SK-N-SH treated with all-trans-retinoic acid at 6 μM for 48 hours (cell line): ENCODE data around the gene ZSWIM5.
"Not testable (repeated sequence)": the region's sequence is repeated elsewhere in the genome, so short reads cannot be mapped to it uniquely, and the experiment has no call there.

Experiments
- ATAC-seq: fragments of 200-7000 bp; cut with Tn5 transposase; 3 replicates; pipeline ENCODE4 v1.9.1; 2020; ENCODE audit warnings: mild to moderate bottlenecking, moderate library complexity
- ARNTL ChIP-seq: fragments of 450-650 bp; formaldehyde crosslinking; IDR thresholded peaks from 2 replicates; pipeline ENCODE4 v1.5.0; 2020; ENCODE audit warnings: low read depth, mild to moderate bottlenecking, moderate library complexity, borderline replicate concordance
- BACH2 ChIP-seq: fragments of 250-450 bp; sonication (Bioruptor Pico); IDR thresholded peaks from 2 replicates; pipeline ENCODE4 v1.9.0; 2021; ENCODE audit warnings: mild to moderate bottlenecking, borderline replicate concordance
- CREB5 ChIP-seq: fragments of 250-450 bp; sonication (Bioruptor Pico); IDR thresholded peaks from 2 replicates; pipeline ENCODE4 v1.5.1; 2020; ENCODE audit warnings: low read depth, mild to moderate bottlenecking, moderate library complexity
- CSDC2 ChIP-seq: fragments of 250-450 bp; sonication (Bioruptor Pico); IDR thresholded peaks from 2 replicates; pipeline ENCODE4 v1.5.0; 2020; ENCODE audit warnings: mild to moderate bottlenecking, moderate library complexity
- ESRRG ChIP-seq: fragments of 250-450 bp; sonication (Bioruptor Pico); IDR thresholded peaks from 2 replicates; pipeline ENCODE4 v1.6.1; 2021; ENCODE audit warnings: mild to moderate bottlenecking
- GLIS3 ChIP-seq: fragments of 250-450 bp; sonication (Bioruptor Pico); IDR thresholded peaks from 2 replicates; pipeline ENCODE4 v1.5.0; 2020; ENCODE audit warnings: mild to moderate bottlenecking, moderate library complexity
- ISL1 ChIP-seq: fragments of 250-450 bp; sonication (Bioruptor Pico); IDR thresholded peaks from 2 replicates; pipeline ENCODE4 v2.1.2; 2022; ENCODE audit warnings: mild to moderate bottlenecking, moderate library complexity
- OSR1 ChIP-seq: fragments of 250-450 bp; sonication (Bioruptor Pico); IDR thresholded peaks from 2 replicates; pipeline ENCODE4 v1.8.0; 2022; ENCODE audit warnings: moderate library complexity, mild to moderate bottlenecking, inconsistent platforms
- PATZ1 ChIP-seq: fragments of 250-450 bp; sonication (Bioruptor Pico); IDR thresholded peaks from 2 replicates; pipeline ENCODE4 v1.8.0; 2020; ENCODE audit warnings: mild to moderate bottlenecking, moderate library complexity, borderline replicate concordance
- PPARA ChIP-seq: fragments of 250-450 bp; sonication (Bioruptor Pico); IDR thresholded peaks from 2 replicates; pipeline ENCODE4 v1.5.0; 2020; ENCODE audit warnings: mild to moderate bottlenecking, borderline replicate concordance
- RARB ChIP-seq: fragments of 250-450 bp; sonication (Bioruptor Pico); IDR thresholded peaks from 2 replicates; pipeline ENCODE4 v1.8.0; 2021; ENCODE audit warnings: mild to moderate bottlenecking, moderate library complexity
- SNAI2 ChIP-seq: fragments of 250-450 bp; sonication (Bioruptor Pico); IDR thresholded peaks from 2 replicates; pipeline ENCODE4 v1.5.0; 2020; ENCODE audit warnings: mild to moderate bottlenecking, moderate library complexity
- TCF4 ChIP-seq: fragments of 250-450 bp; sonication (Bioruptor Pico); IDR thresholded peaks from 2 replicates; pipeline ENCODE4 v1.8.0; 2021; ENCODE audit warnings: mild to moderate bottlenecking, moderate library complexity, borderline replicate concordance
- ZC3H10 ChIP-seq: fragments of 250-450 bp; sonication (Bioruptor Pico); IDR thresholded peaks from 2 replicates; pipeline ENCODE4 v1.5.1; 2021; ENCODE audit warnings: mild to moderate bottlenecking, moderate library complexity
- ZFP3 ChIP-seq: fragments of 250-450 bp; sonication (Bioruptor Pico); IDR thresholded peaks from 2 replicates; pipeline ENCODE4 v1.5.0; 2020; ENCODE audit warnings: mild to moderate bottlenecking, moderate library complexity
- ZFP30 ChIP-seq: fragments of 450-650 bp; formaldehyde crosslinking; IDR thresholded peaks from 2 replicates; pipeline ENCODE4 v1.5.0; 2022; ENCODE audit warnings: mild to moderate bottlenecking, moderate library complexity
- ZNF565 ChIP-seq: fragments of 450-650 bp; formaldehyde crosslinking; conservative IDR thresholded peaks from 2 replicates; pipeline ENCODE4 v1.5.0; 2020; ENCODE audit warnings: low read depth, mild to moderate bottlenecking, moderate library complexity
- ZNF70 ChIP-seq: fragments of 450-650 bp; formaldehyde crosslinking; IDR thresholded peaks from 2 replicates; pipeline ENCODE4 v1.5.0; 2020; ENCODE audit warnings: mild to moderate bottlenecking, moderate library complexity
- ZNF8 ChIP-seq: fragments of 450-650 bp; formaldehyde crosslinking; IDR thresholded peaks from 2 replicates; pipeline ENCODE4 v1.5.0; 2020; ENCODE audit warnings: mild to moderate bottlenecking, moderate library complexity
- TF ChIP-seq, protein P1 (sequence below): fragments of 250-450 bp; sonication (Bioruptor Pico); IDR thresholded peaks from 2 replicates; pipeline ENCODE4 v1.8.0; 2021; ENCODE audit warnings: low read depth, mild to moderate bottlenecking, moderate library complexity, borderline replicate concordance
- TF ChIP-seq, protein P2 (sequence below): fragments of 250-450 bp; sonication (Bioruptor Pico); IDR thresholded peaks from 2 replicates; pipeline ENCODE4 v1.5.1; 2021; ENCODE audit warnings: mild to moderate bottlenecking, moderate library complexity

Gene ZSWIM5

DNA sequence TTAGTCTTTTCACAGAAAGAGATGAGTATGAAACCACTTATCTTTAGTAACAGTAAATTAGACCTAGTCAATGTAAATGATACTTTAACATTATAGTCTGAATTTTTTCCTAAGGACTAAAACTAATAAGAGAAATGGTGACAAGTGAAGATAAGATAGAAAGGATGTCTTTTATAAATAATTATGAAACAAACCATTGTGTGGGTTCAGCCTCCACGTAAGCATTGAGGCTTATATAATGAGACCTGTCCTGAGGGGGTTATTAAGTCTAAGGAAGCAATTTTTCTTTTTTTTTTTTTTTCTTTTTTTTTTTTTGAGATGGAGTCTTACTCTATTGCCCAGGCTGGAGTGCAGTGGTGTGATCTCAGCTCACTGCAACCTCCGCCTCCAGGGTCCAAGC is 138.6 kb downstream of the ZSWIM5 start (continued):
- TF ChIP-seq, protein P1, sequence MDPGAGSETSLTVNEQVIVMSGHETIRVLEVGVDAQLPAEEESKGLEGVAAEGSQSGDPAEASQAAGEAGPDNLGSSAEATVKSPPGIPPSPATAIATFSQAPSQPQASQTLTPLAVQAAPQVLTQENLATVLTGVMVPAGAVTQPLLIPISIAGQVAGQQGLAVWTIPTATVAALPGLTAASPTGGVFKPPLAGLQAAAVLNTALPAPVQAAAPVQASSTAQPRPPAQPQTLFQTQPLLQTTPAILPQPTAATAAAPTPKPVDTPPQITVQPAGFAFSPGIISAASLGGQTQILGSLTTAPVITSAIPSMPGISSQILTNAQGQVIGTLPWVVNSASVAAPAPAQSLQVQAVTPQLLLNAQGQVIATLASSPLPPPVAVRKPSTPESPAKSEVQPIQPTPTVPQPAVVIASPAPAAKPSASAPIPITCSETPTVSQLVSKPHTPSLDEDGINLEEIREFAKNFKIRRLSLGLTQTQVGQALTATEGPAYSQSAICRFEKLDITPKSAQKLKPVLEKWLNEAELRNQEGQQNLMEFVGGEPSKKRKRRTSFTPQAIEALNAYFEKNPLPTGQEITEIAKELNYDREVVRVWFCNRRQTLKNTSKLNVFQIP (CRISPR knock-in tag) = no peak
- TF ChIP-seq PPARA (CRISPR knock-in tag) (no peak), RARB (CRISPR knock-in tag) (no peak)

GRCh38 chr1:45065083-45065482 is 141.3 kb downstream of the ZSWIM5 start:
- TF ChIP-seq PATZ1 (no peak), RARB (CRISPR knock-in tag) (no peak), TCF4 (CRISPR knock-in tag) (no peak), BACH2 (CRISPR knock-in tag) (no peak)
- ATAC-seq = no peak

DNA sequence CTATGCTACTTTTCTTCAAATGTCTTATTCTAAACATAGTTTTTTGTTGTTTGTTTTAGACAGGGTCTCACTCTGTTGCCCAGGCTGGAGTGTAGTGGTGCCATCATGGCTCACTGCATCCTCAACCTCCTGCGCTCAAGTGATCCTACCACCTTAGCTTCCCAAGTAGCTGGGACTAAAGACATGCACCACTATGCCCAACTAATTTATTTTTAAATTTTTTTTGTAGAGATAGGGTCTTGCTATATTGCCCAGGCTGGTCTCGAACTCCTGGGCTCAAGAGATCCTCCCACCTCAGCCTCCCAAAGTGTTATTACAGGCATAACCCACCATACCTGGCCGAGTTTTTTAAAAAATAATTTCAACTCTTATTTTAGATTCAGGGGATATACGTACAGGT is 143.9 kb downstream of the ZSWIM5 start:
- not testable (repeated sequence) for ATAC-seq

- no peak for ATAC-seq
- TF ChIP-seq SNAI2 = no peak
- no peak for TF ChIP-seq ZFP30 (CRISPR knock-in tag)
These were observed 146.6 kb downstream of the ZSWIM5 start for GRCh38 chr1:45059829-45060228.

DNA sequence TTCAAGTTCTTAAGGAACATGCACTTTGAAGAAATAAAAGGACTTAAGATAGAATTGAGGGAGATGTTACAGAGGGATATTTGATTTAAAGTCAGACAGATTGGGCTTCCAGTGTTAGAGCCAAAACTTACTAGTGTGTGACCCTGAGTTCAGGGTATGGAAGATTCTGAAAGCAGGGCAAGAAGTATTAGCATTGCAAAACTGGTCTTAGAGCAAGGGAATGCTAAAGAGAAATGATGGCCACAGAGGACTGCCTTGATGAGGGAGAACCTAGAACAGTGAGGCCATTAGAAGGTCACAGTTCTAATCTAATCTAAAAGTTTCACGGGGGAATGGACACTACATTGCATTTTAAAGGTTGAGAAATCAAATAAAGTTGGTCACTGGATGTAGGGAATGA is 148.9 kb downstream of the ZSWIM5 start:
- TF ChIP-seq, protein P2, sequence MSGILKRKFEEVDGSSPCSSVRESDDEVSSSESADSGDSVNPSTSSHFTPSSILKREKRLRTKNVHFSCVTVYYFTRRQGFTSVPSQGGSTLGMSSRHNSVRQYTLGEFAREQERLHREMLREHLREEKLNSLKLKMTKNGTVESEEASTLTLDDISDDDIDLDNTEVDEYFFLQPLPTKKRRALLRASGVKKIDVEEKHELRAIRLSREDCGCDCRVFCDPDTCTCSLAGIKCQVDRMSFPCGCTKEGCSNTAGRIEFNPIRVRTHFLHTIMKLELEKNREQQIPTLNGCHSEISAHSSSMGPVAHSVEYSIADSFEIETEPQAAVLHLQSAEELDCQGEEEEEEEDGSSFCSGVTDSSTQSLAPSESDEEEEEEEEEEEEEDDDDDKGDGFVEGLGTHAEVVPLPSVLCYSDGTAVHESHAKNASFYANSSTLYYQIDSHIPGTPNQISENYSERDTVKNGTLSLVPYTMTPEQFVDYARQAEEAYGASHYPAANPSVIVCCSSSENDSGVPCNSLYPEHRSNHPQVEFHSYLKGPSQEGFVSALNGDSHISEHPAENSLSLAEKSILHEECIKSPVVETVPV (CRISPR knock-in tag) = no peak
- TF ChIP-seq ZFP3 (CRISPR knock-in tag) (no peak), ZFP30 (CRISPR knock-in tag) (no peak), RARB (CRISPR knock-in tag) (no peak), ISL1 (CRISPR knock-in tag) (no peak), PATZ1 (no peak), CSDC2 (CRISPR knock-in tag) (no peak), ZNF8 (no peak), PPARA (CRISPR knock-in tag) (no peak), ARNTL (CRISPR knock-in tag) (no peak), ZNF565 (CRISPR knock-in tag) (no peak), SNAI2 (no peak), CREB5 (no peak), BACH2 (CRISPR knock-in tag) (no peak), ESRRG (no peak), GLIS3 (CRISPR knock-in tag) (no peak), ZC3H10 (CRISPR knock-in tag) (no peak), ZNF70 (no peak), OSR1 (no peak)
- TF ChIP-seq, protein P1 (CRISPR knock-in tag) = no peak
- no peak for ATAC-seq
